Liver (tissue), 3 donors: Measurements from ENCODE around the gene CREBL2.

Experiments used
- CTCF ChIP-seq: fragments of 150-350 bp; IDR thresholded peaks from 2 replicates; pipeline ENCODE4 v1.5.1; 2017; ENCODE audit warnings: improper control_type of control experiment, low read depth, low read length; ENCODE audit not compliant: missing input control
- EGR1 ChIP-seq, 2 donors: IDR thresholded peaks; 2 replicates each; pipeline ENCODE4 v1.6.1; 2016 to 2018; ENCODE audit warnings: antibody characterized with exemption in 2 of 2, low read depth in 2 of 2
- MAX ChIP-seq: IDR thresholded peaks from 2 replicates; pipeline ENCODE4 v1.6.1; 2016; ENCODE audit warnings: antibody characterized with exemption
- RAD21 ChIP-seq, 2 donors: IDR thresholded peaks; 2 replicates each; pipeline ENCODE4 v1.6.1; 2016; ENCODE audit warnings: antibody characterized with exemption in 2 of 2, mild to moderate bottlenecking in 2 of 2
- REST ChIP-seq: IDR thresholded peaks from 2 replicates; pipeline ENCODE4 v1.6.1; 2016; ENCODE audit warnings: antibody characterized with exemption, mild to moderate bottlenecking
- SP1 ChIP-seq: IDR thresholded peaks from 2 replicates; pipeline ENCODE4 v1.6.1; 2018; ENCODE audit warnings: antibody characterized with exemption, mild to moderate bottlenecking
- YY1 ChIP-seq: IDR thresholded peaks from 2 replicates; pipeline ENCODE4 v1.6.1; 2016; ENCODE audit warnings: antibody characterized with exemption, mild to moderate bottlenecking
- donor health status: healthy.
- donor health status: healthy.

- TF ChIP-seq CTCF (no peak), SP1 (no peak), MAX (no peak), REST (no peak), EGR1 (IDR thresholded peaks at IDR 0.05; ENCODE audit: low read depth in 2 of 2) (no peak), RAD21 (IDR thresholded peaks at IDR 0.05) (no peak), YY1 (no peak)
Measured at GRCh38 chr12:12654691-12655460, 43.2 kb downstream of the CREBL2 start.
